Measurements from ENCODE around the gene PTCD2. TPM values are rescaled to one million over a fixed set of nuclear protein-coding genes. Genes with fewer than 3 reads are reported as not detected.

Gene PTCD2
- polyA plus RNA-seq, 1 donor = 8.6 TPM

Other genes starting within 250 kb of the PTCD2 start
- 21.4 TPM for gene MAP1B, start 212.9 kb upstream of the PTCD2 start, polyA plus RNA-seq (ENCODE audit: insufficient read length)
- 44.0 TPM for gene MRPS27, start 133 bp upstream of the PTCD2 start, polyA plus RNA-seq (ENCODE audit: insufficient read length)
- gene ZNF366, start 187.0 kb downstream of the PTCD2 start, polyA plus RNA-seq (ENCODE audit: insufficient read length) = 4.0 TPM

Data from hindlimb muscle (tissue), 1 donor.